Activated T-cell treated with anti-CD3 and anti-CD28 coated beads, Interleukin-2, amount 50 U/mL, for 72 hours (primary cell): ENCODE measurements around the gene ITGB2. TPM values are rescaled to one million over a fixed set of nuclear protein-coding genes. Genes with fewer than 3 reads are reported as not detected.
"Not testable (repeated sequence)": the region's sequence is repeated elsewhere in the genome, so short reads cannot be mapped to it uniquely, and the experiment has no call there.

Source experiments
- ATAC-seq, 2 donors: fragments of 150-1000 bp; cut with Tn5 transposase; replicated peaks in 1 of 2; 2 replicates each; pipeline ENCODE4 v1.10.0; 2021; ENCODE audit warnings: moderate library complexity in 2 of 2, mild to moderate bottlenecking in 1 of 2
- DNase-seq, 2 donors: peaks; one replicate each; pipeline ENCODE4 v3.0.0; 2021 to 2022; ENCODE audit warnings: mixed read lengths in 1 of 2
- H3K27ac Mint-ChIP-seq: one replicate; pipeline ENCODE4 v1.8.0; 2022; ENCODE audit warnings: mild to moderate bottlenecking, moderate library complexity, mixed read lengths
- H3K27me3 Mint-ChIP-seq: one replicate; pipeline ENCODE4 v1.8.0; 2022; ENCODE audit warnings: low read depth, mixed read lengths
- H3K36me3 Mint-ChIP-seq, 2 donors: one replicate each; pipeline ENCODE4 v1.8.0; 2022; ENCODE audit warnings: mixed read lengths in 2 of 2, mild to moderate bottlenecking in 1 of 2; ENCODE audit not compliant: insufficient read depth in 2 of 2
- H3K4me1 Mint-ChIP-seq: one replicate; pipeline ENCODE4 v1.8.0; 2022; ENCODE audit warnings: low read depth, mixed read lengths
- H3K4me3 Mint-ChIP-seq, 2 donors: one replicate each; pipeline ENCODE4 v1.8.0; 2022; ENCODE audit warnings: mild to moderate bottlenecking in 2 of 2, mixed read lengths in 2 of 2, moderate library complexity in 2 of 2
- H3K9me3 Mint-ChIP-seq, 2 donors: one replicate each; pipeline ENCODE4 v1.8.0; 2022; ENCODE audit warnings: mixed read lengths in 2 of 2
- total RNA-seq, 2 donors: library from RNA; stranded (reverse); gene quantifications; one replicate each; pipeline ENCODE4 v1.2.3, GENCODE V29; 2022

Gene ITGB2
- total RNA-seq, 2 donors from 2014 or later = 248 to 287 TPM

DNA sequence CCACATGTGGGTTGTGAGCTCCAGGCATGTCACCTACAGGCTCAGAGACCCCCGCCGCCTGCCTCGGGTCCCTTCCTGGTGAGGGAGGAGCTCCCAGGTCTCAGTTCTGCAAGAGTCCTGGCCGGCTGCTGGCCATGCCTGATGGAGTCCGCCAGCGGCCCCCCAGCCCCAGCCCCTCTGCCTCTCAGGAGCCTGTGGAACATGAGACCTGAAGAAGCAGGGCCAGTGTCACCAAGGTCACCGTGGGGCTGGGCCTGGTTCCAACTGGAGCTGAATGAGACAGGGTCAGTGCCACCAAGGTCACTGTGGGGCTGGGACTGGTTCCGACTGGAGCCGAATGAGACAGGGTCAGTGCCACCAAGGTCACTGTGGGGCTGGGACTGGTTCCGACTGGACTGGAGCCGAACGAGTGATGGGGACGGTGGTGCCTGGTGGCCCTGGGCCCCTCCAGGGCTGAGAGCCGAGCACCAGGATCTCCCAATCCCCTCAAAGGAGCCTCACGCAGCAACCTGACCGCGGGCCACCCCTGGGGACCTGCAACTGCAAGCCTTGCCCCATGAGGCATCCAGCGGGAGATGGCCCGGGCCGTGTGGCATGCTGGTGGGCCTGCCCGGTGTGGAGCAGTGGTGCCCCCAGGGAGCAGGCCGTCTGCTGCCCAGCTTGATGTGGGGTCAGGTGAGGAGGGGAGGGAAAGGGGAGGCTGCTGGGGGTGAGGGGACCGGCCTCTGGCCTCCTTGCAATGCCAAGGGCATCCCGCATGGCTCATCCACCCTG is 32.7 kb downstream of the ITGB2 start:
- no peaks in the 10 kb centered on the region for H3K27me3 Mint-ChIP-seq
- H3K9me3 Mint-ChIP-seq = no peaks in the 10 kb centered on the region
- no peak overlapping the region for H3K27ac Mint-ChIP-seq

GRCh38 chr21:44887126-44887806 is 33.4 kb downstream of the ITGB2 start:
- H3K4me1 Mint-ChIP-seq = peaks cover 4% of the 10 kb centered on the region
- H3K27me3 Mint-ChIP-seq = no peaks in the 10 kb centered on the region
- H3K36me3 Mint-ChIP-seq = peaks cover 0 to 7% of the 10 kb centered on the region in 2 donors
- DNase-seq (no peak), ATAC-seq (no peak)
- no peaks in the 10 kb centered on the region for H3K9me3 Mint-ChIP-seq
- no peak overlapping the region for H3K27ac Mint-ChIP-seq
- no peak overlapping the region for H3K4me3 Mint-ChIP-seq

More for the DNA sequence above, 32.7 kb downstream of the ITGB2 start:
- ATAC-seq (no peak), DNase-seq (no peak)
- H3K4me3 Mint-ChIP-seq = no peak overlapping the region
- H3K36me3 Mint-ChIP-seq = peaks cover 0 to 7% of the 10 kb centered on the region in 2 donors
- peaks cover 9% of the 10 kb centered on the region for H3K4me1 Mint-ChIP-seq

- Mint-ChIP-seq H3K4me1 (peaks cover 11% of the 10 kb centered on the region), H3K36me3 (peaks cover 0 to 7% of the 10 kb centered on the region in 2 donors), H3K9me3 (no peaks in the 10 kb centered on the region), H3K27ac (no peak overlapping the region), H3K27me3 (no peaks in the 10 kb centered on the region), H3K4me3 (no peak overlapping the region)
- DNase-seq = no peak
- no peak for ATAC-seq
Observed at GRCh38 chr21:44886113-44887075, 34.3 kb downstream of the ITGB2 start.

DNA sequence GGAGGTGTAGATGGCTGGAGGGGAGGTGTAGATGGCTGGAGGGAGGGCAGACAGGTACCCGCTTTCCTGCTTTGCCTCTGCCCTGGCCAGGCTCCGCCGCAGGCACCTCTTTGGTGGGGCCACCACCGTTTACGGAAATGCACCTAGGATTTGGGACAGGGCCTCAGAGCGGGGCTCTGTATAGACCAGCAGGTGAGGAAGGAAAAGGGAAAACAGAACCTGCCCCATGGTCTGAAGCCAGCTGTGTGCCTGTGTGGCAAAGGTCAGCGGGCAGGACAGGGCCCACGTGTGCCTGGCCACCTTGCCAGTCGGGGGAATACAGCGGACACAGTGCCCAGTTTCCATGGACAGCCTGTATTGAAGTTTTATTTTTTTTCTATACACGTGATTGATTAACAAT is 35.1 kb downstream of the ITGB2 start:
- Mint-ChIP-seq H3K36me3 (peaks cover 0 to 7% of the 10 kb centered on the region in 2 donors), H3K9me3 (no peaks in the 10 kb centered on the region), H3K27ac (no peak overlapping the region), H3K4me1 (peaks cover 19% of the 10 kb centered on the region), H3K4me3 (no peak overlapping the region), H3K27me3 (no peaks in the 10 kb centered on the region)
- no peak for DNase-seq
- no peak for ATAC-seq

DNA sequence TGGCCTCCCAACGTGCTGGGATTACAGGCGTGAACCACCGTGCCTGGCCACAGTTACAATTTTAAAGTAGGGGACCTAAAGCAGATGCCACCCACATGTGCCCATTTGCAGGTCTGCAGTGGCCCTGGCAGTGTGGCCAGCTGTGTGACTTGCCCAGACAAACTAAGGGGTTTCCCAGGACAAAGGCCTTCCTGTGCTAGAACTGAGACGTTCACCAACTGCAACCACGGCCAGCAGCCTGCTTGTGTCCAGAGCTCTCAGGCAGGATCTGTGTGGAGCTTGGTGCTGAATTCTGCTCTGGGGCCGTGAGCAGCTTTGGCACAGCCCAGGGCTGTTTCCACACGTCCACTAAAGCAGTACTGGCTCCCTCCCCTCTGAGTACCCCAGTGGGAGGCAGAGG is 36.6 kb downstream of the ITGB2 start:
- DNase-seq (no peak), ATAC-seq (peak; percentile 6 to 9)
- Mint-ChIP-seq H3K9me3 (no peaks in the 10 kb centered on the region), H3K4me1 (peaks cover 23% of the 10 kb centered on the region), H3K4me3 (no peak overlapping the region), H3K27ac (no peak overlapping the region), H3K36me3 (peaks cover 0 to 5% of the 10 kb centered on the region in 2 donors), H3K27me3 (no peaks in the 10 kb centered on the region)

DNA sequence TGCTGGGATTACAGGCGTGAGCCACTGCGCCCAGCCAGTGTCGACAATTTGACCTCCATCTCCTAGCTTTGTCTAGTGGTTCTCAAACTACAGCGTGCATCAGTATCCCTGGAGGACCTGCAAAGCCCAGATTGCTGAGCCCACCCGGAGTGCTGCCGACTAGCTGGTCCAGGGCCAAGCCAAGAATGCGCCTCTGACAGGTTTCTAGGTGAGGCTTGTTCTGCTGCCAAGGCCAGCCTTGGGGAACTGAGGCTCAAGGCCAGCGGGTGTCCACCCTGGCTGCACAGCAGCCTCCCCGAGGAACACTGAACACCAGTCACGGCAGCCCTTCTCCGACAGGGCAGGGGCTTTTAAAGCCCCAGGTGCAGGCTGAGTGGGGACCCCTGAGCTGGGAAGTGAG is 37.4 kb downstream of the ITGB2 start:
- ATAC-seq = no peak
- no peaks in the 10 kb centered on the region for H3K27me3 Mint-ChIP-seq
- DNase-seq = no peak
- no peaks in the 10 kb centered on the region for H3K9me3 Mint-ChIP-seq
- H3K4me3 Mint-ChIP-seq = no peak overlapping the region
- H3K36me3 Mint-ChIP-seq = peaks cover 0 to 5% of the 10 kb centered on the region in 2 donors
- H3K27ac Mint-ChIP-seq = no peak overlapping the region
- peaks cover 23% of the 10 kb centered on the region for H3K4me1 Mint-ChIP-seq

DNA sequence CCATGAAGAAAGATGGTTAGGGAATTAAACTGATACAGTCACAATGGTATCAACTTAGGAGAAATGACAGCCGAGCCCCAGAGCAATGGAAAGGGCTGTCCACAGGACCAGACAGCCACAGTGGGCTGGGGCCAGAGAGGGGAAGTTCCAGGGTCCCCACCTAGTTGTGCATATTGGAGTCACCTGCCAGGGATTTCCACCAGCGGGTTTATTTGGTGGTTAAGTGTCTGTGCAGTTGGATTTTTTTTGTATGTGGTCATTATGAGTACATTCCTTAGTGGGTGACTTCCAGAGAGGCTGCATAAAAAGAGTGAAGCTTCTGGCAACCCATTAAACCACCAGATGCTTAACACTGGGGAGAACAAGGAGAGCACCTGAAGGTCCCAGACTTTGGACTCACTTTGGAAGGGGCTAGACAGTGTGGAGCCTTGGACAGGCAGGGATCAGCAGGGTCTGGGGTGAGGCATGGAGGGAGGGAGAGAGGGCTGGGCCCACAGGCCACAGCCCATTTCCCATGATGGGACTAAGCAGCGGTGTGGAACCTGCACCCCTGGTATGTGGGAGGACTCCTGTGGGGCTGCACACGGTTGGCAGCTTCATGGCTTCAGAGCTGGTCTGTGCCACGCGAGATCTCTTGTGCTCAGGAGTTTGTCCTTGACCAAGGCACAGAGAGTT is 39.4 kb downstream of the ITGB2 start:
- Mint-ChIP-seq H3K27me3 (no peaks in the 10 kb centered on the region), H3K4me3 (peak overlapping the region in 1 of 2 donors; percentile 13), H3K27ac (peak overlapping the region; percentile 7), H3K4me1 (peaks cover 23% of the 10 kb centered on the region), H3K9me3 (no peaks in the 10 kb centered on the region), H3K36me3 (no peaks in the 10 kb centered on the region)
- DNase-seq = no peak
- peak; percentile 59 to 66 for ATAC-seq

DNA sequence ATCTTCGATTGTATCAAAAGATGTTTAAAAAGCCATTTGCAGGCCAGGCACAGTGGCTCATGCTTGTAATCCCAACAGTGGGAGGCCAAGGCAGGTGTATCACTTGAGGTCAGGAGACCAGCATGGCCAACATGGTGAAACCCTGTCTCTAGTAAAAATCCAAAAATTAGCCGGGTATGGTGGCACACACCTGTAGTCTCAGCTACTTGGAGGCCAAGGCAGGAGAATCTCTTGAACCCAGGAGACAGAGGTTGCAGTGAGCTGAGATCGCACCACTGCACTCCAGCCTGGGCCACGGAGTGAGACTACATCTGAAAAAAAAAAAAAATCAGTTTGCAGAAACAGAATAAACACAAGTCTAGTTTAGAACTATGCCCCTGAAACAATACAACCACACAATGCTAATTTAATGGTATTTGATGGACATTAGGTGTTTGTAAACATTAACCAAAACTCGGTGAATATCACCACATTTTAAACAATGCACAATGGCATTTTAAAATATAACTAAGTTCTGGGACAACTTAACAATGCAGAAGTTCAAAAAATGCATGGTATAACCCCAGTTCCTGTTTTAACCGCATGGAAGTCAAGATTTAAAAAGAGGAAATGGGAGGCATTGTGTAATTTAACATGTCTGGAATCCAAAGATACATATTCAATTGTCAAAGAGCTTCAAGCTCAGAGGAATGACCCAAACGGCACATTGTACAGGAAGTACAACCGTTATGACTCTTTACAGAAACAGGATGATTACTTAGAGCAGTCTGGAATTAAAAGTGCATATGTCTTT is 40.1 kb downstream of the ITGB2 start:
- H3K36me3 Mint-ChIP-seq = no peaks in the 10 kb centered on the region
- H3K4me1 Mint-ChIP-seq = peaks cover 28% of the 10 kb centered on the region
- ATAC-seq = peak; percentile 27 to 41
- peak overlapping the region in 1 of 2 donors; percentile 13 for H3K4me3 Mint-ChIP-seq
- no peak for DNase-seq
- H3K27me3 Mint-ChIP-seq = no peaks in the 10 kb centered on the region
- H3K27ac Mint-ChIP-seq = peak overlapping the region; percentile 7
- no peaks in the 10 kb centered on the region for H3K9me3 Mint-ChIP-seq

GRCh38 chr21:44879238-44879637 is 41.5 kb downstream of the ITGB2 start:
- not testable (repeated sequence) for H3K4me3 Mint-ChIP-seq, H3K36me3 Mint-ChIP-seq, DNase-seq, H3K27ac Mint-ChIP-seq, H3K27me3 Mint-ChIP-seq, H3K9me3 Mint-ChIP-seq, ATAC-seq
- peaks cover 37% of the 10 kb centered on the region for H3K4me1 Mint-ChIP-seq

DNA sequence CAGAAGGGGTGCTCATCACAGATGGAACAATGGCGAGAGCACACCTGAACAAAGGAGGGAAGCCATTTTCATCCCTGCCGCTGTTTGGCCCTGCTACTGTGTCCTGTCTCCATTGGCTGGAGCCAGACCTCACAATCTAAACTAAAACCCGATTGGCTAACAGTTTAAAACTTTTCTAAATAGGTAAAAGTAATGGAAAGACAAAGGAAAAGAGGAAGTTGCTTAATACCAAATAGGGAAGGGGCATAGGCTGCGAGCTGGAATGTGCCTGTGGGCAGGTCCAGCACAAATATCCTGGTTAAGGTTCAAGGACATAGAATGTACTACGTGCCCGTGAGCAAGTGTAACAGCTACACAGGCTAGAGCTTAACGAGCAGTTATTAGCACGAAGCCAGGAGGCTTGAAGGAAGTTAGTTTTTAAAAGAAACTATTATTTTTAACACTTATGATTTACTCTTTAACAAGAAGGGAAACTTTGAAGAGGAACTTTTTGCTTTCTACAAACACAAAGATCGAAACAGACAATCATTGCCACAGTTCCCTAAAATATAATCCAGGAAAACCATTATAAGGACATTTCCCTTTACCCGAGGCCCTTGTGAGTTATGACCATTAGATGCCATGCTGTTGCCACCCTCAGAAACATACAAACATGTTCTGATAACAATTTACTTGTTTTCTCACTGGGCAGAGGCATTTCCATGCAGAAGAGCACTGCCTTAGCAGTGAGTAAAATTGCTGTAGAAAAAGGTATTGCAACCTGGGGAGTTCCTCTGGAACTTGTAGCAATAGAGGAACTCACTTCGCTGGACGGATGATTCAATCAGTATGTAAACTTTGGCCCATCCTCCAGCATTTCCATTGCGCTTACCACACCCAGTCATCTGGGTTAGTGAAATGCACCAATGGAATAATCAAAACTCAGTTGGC is 42.4 kb downstream of the ITGB2 start:
- DNase-seq (no peak), ATAC-seq (no peak)
- H3K27ac Mint-ChIP-seq = no peak overlapping the region
- H3K4me1 Mint-ChIP-seq = peaks cover 37% of the 10 kb centered on the region
- no peaks in the 10 kb centered on the region for H3K27me3 Mint-ChIP-seq
- no peaks in the 10 kb centered on the region for H3K36me3 Mint-ChIP-seq
- no peak overlapping the region for H3K4me3 Mint-ChIP-seq
- no peaks in the 10 kb centered on the region for H3K9me3 Mint-ChIP-seq

DNA sequence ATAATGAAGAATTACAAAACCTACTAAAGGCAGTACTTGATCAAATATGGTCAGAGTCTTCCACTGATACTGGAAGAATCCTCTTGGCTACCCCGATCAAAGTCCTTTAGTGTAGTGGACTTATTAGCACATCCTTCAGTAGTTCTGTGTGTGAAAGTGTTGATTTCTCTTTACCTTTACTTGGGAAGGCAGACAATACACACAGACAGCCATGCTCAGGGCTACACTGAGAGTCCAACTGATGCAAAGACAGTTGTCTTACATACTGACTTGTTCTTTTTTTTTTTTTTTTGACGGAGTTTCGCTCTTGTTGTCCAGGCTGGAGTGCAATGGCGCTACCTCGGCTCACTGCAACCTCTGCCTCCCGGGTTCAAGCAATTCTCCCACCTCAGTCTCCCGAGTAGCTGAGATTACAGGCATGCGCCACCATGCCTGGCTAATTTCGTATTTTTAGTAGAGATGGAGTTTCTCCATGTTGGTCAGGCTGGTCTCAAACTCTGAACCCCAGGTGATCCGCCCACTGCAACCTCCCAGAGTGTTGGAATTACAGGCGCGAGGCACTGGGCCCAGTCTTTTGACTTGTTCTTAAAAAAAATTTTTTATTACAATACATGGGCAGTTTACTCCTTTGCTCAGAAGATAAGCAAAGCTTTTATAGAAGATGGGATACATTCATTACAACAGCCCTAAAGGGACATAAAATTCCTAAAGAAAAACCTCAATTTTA is 43.7 kb downstream of the ITGB2 start:
- no peaks in the 10 kb centered on the region for H3K27me3 Mint-ChIP-seq
- H3K4me1 Mint-ChIP-seq = peaks cover 40% of the 10 kb centered on the region
- no peaks in the 10 kb centered on the region for H3K36me3 Mint-ChIP-seq
- no peaks in the 10 kb centered on the region for H3K9me3 Mint-ChIP-seq
- DNase-seq (no peak), ATAC-seq (no peak)
- peak overlapping the region; percentile 33 for H3K27ac Mint-ChIP-seq
- peak overlapping the region in 1 of 2 donors; percentile 48 for H3K4me3 Mint-ChIP-seq
